Suprapubic skin (tissue), 3 donors: ENCODE measurements around the gene PRPF40B.

Experiments used
- POLR2AphosphoS5 ChIP-seq, 3 donors: sonication (generic); formaldehyde crosslinking; IDR thresholded peaks; one replicate each; pipeline ENCODE4 v1.6.1; 2017; ENCODE audit warnings: antibody characterized with exemption in 3 of 3
- TF ChIP-seq, protein P1 (sequence below), 2 donors: fragments of 200-600 bp in 1 of 2; fragments of 450-650 bp in 1 of 2; sonication (generic) in 1 of 2; IDR thresholded peaks; one replicate each; pipeline ENCODE4 v1.5.1; 2016 to 2019; ENCODE audit warnings: antibody characterized with exemption in 2 of 2, mild to moderate bottlenecking in 1 of 2, moderate library complexity in 1 of 2

DNA sequence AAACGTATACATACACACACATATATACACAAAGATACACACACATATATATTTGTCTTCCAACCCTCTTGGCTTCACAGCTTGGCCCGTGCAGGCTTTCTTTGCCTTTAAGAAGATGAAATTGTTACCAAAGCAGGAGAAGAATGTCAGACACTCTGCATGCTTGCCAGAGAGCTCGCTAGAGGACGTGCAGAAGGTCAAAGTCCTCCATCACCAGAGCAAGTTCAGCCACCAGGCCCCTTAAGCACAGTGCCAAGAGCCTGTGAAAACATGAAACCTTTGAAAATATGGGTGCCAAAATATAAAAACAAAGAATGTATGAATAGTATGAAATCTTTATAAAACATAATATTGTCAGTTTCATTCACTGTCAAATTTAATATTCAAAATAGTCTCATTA lies 40.5 kb upstream of the PRPF40B start:
- TF ChIP-seq, protein P1, sequence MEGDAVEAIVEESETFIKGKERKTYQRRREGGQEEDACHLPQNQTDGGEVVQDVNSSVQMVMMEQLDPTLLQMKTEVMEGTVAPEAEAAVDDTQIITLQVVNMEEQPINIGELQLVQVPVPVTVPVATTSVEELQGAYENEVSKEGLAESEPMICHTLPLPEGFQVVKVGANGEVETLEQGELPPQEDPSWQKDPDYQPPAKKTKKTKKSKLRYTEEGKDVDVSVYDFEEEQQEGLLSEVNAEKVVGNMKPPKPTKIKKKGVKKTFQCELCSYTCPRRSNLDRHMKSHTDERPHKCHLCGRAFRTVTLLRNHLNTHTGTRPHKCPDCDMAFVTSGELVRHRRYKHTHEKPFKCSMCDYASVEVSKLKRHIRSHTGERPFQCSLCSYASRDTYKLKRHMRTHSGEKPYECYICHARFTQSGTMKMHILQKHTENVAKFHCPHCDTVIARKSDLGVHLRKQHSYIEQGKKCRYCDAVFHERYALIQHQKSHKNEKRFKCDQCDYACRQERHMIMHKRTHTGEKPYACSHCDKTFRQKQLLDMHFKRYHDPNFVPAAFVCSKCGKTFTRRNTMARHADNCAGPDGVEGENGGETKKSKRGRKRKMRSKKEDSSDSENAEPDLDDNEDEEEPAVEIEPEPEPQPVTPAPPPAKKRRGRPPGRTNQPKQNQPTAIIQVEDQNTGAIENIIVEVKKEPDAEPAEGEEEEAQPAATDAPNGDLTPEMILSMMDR (IDR thresholded peaks at IDR 0.05): no peak
- no peak for TF ChIP-seq POLR2AphosphoS5 (IDR thresholded peaks at IDR 0.05)
